Immature natural killer cell (primary cell): ENCODE data around the gene VPS37D. TPM values are rescaled to one million over a fixed set of nuclear protein-coding genes. Genes with fewer than 3 reads are reported as not detected.
"Not testable (repeated sequence)": the region's sequence is repeated elsewhere in the genome, so short reads cannot be mapped to it uniquely, and the experiment has no call there.

Source experiments
- DNase-seq, 3 donors: peaks; one replicate each; pipeline ENCODE4 v3.0.0; 2022; ENCODE audit warnings: mixed read lengths in 1 of 3
- H3K27ac Mint-ChIP-seq, 6 donors: one replicate each; pipeline ENCODE4 v1.8.0; 2020; ENCODE audit warnings: mixed read lengths in 6 of 6, mild to moderate bottlenecking in 5 of 6, inconsistent platforms in 4 of 6, moderate library complexity in 3 of 6
- H3K27me3 Mint-ChIP-seq, 3 donors: one replicate each; pipeline ENCODE4 v1.8.0; 2020 to 2021; ENCODE audit warnings: low read depth in 3 of 3, mild to moderate bottlenecking in 3 of 3, mixed read lengths in 3 of 3, moderate library complexity in 3 of 3, inconsistent platforms in 1 of 3
- H3K36me3 Mint-ChIP-seq, 3 donors: one replicate each; pipeline ENCODE4 v1.8.0; 2020; ENCODE audit warnings: mixed read lengths in 3 of 3, inconsistent platforms in 2 of 3, mild to moderate bottlenecking in 2 of 3
- H3K4me1 Mint-ChIP-seq, 2 donors: one replicate each; pipeline ENCODE4 v1.8.0; 2020; ENCODE audit warnings: inconsistent platforms in 2 of 2, mild to moderate bottlenecking in 2 of 2, mixed read lengths in 2 of 2, moderate library complexity in 1 of 2
- H3K4me3 Mint-ChIP-seq, 5 donors: one replicate each; pipeline ENCODE4 v1.8.0; 2020; ENCODE audit warnings: mild to moderate bottlenecking in 5 of 5, mixed read lengths in 5 of 5, inconsistent platforms in 3 of 5, moderate library complexity in 3 of 5
- H3K9me3 Mint-ChIP-seq, 6 donors: one replicate each; pipeline ENCODE4 v1.8.0; 2020; ENCODE audit warnings: mild to moderate bottlenecking in 6 of 6, mixed read lengths in 6 of 6, inconsistent platforms in 4 of 6, moderate library complexity in 3 of 6
- polyA plus RNA-seq, 3 donors: library from polyadenylated mRNA; unstranded; fragments of 300-500 nt; fragmentation: Illumina TruSeq; gene quantifications; one replicate each; pipeline ENCODE4 v1.2.3, GENCODE V29; 2021

Gene VPS37D
- polyA plus RNA-seq, 3 donors from 2014 or later, result 0.39 TPM; not detected in 2

GRCh38 chr7:73713319-73713718, 45.7 kb downstream of the VPS37D start:
- not testable (repeated sequence) for H3K27ac Mint-ChIP-seq, DNase-seq, H3K27me3 Mint-ChIP-seq, H3K36me3 Mint-ChIP-seq, H3K4me3 Mint-ChIP-seq, H3K9me3 Mint-ChIP-seq
- peaks cover 20 to 26% of the 10 kb centered on the region in 2 donors for H3K4me1 Mint-ChIP-seq

GRCh38 chr7:73715648-73716317, 48.2 kb downstream of the VPS37D start:
- Mint-ChIP-seq H3K27ac (no peak overlapping the region), H3K4me3 (no peak overlapping the region), H3K9me3 (no peaks in the 10 kb centered on the region), H3K4me1 (peaks cover 28 to 34% of the 10 kb centered on the region in 2 donors), H3K36me3 (peaks cover 0 to 4% (median 0%) of the 10 kb centered on the region in 3 donors), H3K27me3 (peaks cover 5 to 7% (median 5%) of the 10 kb centered on the region in 3 donors)
- no peak for DNase-seq

- Mint-ChIP-seq H3K9me3 (no peaks in the 10 kb centered on the region), H3K27me3 (peaks cover 6 to 7% (median 7%) of the 10 kb centered on the region in 3 donors), H3K4me1 (peaks cover 28 to 34% of the 10 kb centered on the region in 2 donors), H3K36me3 (peaks cover 0 to 4% (median 0%) of the 10 kb centered on the region in 3 donors), H3K4me3 (peak overlapping the region in 1 of 5 donors; percentile 9), H3K27ac (peak overlapping the region in 1 of 6 donors; percentile 12)
- no peak for DNase-seq
Measured at GRCh38 chr7:73716318-73716890, 48.8 kb downstream of the VPS37D start.

- Mint-ChIP-seq H3K4me3 (peak overlapping the region; percentile 88 to 93 (median 90)), H3K9me3 (no peaks in the 10 kb centered on the region), H3K36me3 (peaks cover 0 to 4% (median 0%) of the 10 kb centered on the region in 3 donors), H3K27me3 (peaks cover 6 to 9% (median 7%) of the 10 kb centered on the region in 3 donors), H3K4me1 (peaks cover 28 to 34% of the 10 kb centered on the region in 2 donors), H3K27ac (peak overlapping the region; percentile 58 to 89 (median 87))
- no peak for DNase-seq
Measured at GRCh38 chr7:73717025-73717807, 49.6 kb downstream of the VPS37D start.

GRCh38 chr7:73717991-73718405, 50.4 kb downstream of the VPS37D start:
- Mint-ChIP-seq H3K27ac (peak overlapping the region; percentile 58 to 89 (median 87)), H3K4me1 (peaks cover 26 to 29% of the 10 kb centered on the region in 2 donors), H3K27me3 (peaks cover 6 to 11% (median 7%) of the 10 kb centered on the region in 3 donors), H3K4me3 (peak overlapping the region; percentile 88 to 93 (median 90)), H3K9me3 (no peaks in the 10 kb centered on the region), H3K36me3 (peaks cover 0 to 4% (median 0%) of the 10 kb centered on the region in 3 donors)
- peak; percentile 76 to 80 (median 79) for DNase-seq

- no peak for DNase-seq
- H3K4me3 Mint-ChIP-seq, result peak overlapping the region; percentile 88 to 93 (median 90)
- peaks cover 6 to 11% (median 7%) of the 10 kb centered on the region in 3 donors for H3K27me3 Mint-ChIP-seq
Measured at GRCh38 chr7:73718438-73718881, 50.8 kb downstream of the VPS37D start.

GRCh38 chr7:73718905-73719805, 51.5 kb downstream of the VPS37D start, which contains the start of gene STX1A:
Gene STX1A (minus strand): TSS chr7:73719669. CDS start chr7:73719631, 38 bp downstream.
- peak; percentile 59 to 73 (median 70) for DNase-seq
- Mint-ChIP-seq H3K4me1 (peaks cover 26 to 28% of the 10 kb centered on the region in 2 donors), H3K36me3 (peaks cover 0 to 4% (median 0%) of the 10 kb centered on the region in 3 donors), H3K4me3 (peak within 1 kb of the TSS; percentile 88 to 93 (median 90)), H3K9me3 (no peaks in the 10 kb centered on the region), H3K27ac (peak within 1 kb of the TSS in 4 of 6 donors; percentile 53 to 84 (median 62)), H3K27me3 (peaks cover 6 to 11% (median 7%) of the 10 kb centered on the region in 3 donors)

More at GRCh38 chr7:73718438-73718881, 50.8 kb downstream of the VPS37D start:
- Mint-ChIP-seq H3K9me3 (no peaks in the 10 kb centered on the region), H3K4me1 (peaks cover 26 to 28% of the 10 kb centered on the region in 2 donors), H3K36me3 (peaks cover 0 to 4% (median 0%) of the 10 kb centered on the region in 3 donors), H3K27ac (peak overlapping the region in 3 of 6 donors; percentile 86 to 88 (median 88))

- peak overlapping the region in 2 of 6 donors; percentile 62 to 84 for H3K27ac Mint-ChIP-seq
- DNase-seq, result no peak
Measured at GRCh38 chr7:73719806-73720169, 52.2 kb downstream of the VPS37D start.

GRCh38 chr7:73720443-73720842, 52.8 kb downstream of the VPS37D start:
- H3K36me3 Mint-ChIP-seq, DNase-seq, H3K9me3 Mint-ChIP-seq: not testable (repeated sequence)
- Mint-ChIP-seq H3K27me3 (peaks cover 6 to 13% (median 7%) of the 10 kb centered on the region in 3 donors), H3K4me1 (peaks cover 26 to 28% of the 10 kb centered on the region in 2 donors), H3K27ac (peak overlapping the region in 4 of 6 donors; percentile 53 to 84 (median 62)), H3K4me3 (peak overlapping the region; percentile 77 to 85 (median 81))

More at GRCh38 chr7:73719806-73720169, 52.2 kb downstream of the VPS37D start:
- Mint-ChIP-seq H3K4me3 (peak overlapping the region; percentile 77 to 85 (median 81)), H3K36me3 (peaks cover 0 to 4% (median 0%) of the 10 kb centered on the region in 3 donors), H3K4me1 (peaks cover 26 to 28% of the 10 kb centered on the region in 2 donors), H3K9me3 (no peaks in the 10 kb centered on the region), H3K27me3 (peaks cover 6 to 12% (median 7%) of the 10 kb centered on the region in 3 donors)

GRCh38 chr7:73721377-73721817, 53.8 kb downstream of the VPS37D start:
- peak overlapping the region; percentile 27 to 68 (median 61) for H3K4me3 Mint-ChIP-seq
- H3K36me3 Mint-ChIP-seq, result peaks cover 0 to 3% (median 0%) of the 10 kb centered on the region in 3 donors
- H3K27me3 Mint-ChIP-seq, result peaks cover 6 to 13% (median 7%) of the 10 kb centered on the region in 3 donors
- DNase-seq, result no peak
- H3K4me1 Mint-ChIP-seq, result peaks cover 25 to 26% of the 10 kb centered on the region in 2 donors
- no peaks in the 10 kb centered on the region for H3K9me3 Mint-ChIP-seq
- peak overlapping the region in 1 of 6 donors; percentile 62 for H3K27ac Mint-ChIP-seq
